GM12878 (cell line): ENCODE data around the gene ICE2. TPM values are rescaled to one million over a fixed set of nuclear protein-coding genes. Genes with fewer than 3 reads are reported as not detected.
A peak's percentile ranks its signal among the peaks of the same experiment; 100 is the strongest.

Source experiments
- BCL11A ChIP-seq: IDR thresholded peaks from 2 replicates; pipeline ENCODE4 v1.6.1; 2011; ENCODE audit warnings: low read depth, low read length
- CUX1 ChIP-seq: IDR thresholded peaks from 2 replicates; pipeline ENCODE4 v1.6.1; 2012; ENCODE audit warnings: improper control_type of control experiment, low read depth, low read length; ENCODE audit not compliant: insufficient replicate concordance
- DPF2 ChIP-seq: fragments of 450-650 bp; IDR thresholded peaks from 2 replicates; pipeline ENCODE4 v1.6.1; 2017; ENCODE audit warnings: mild to moderate bottlenecking
- EGR1 ChIP-seq, 2 experiments: IDR thresholded peaks; 1 replicate in 1 of 2; 2 replicates in 1 of 2; pipeline ENCODE4 v1.6.1; 2011 to 2012; ENCODE audit warnings: low read depth in 2 of 2, low read length in 2 of 2, borderline replicate concordance in 1 of 2, mild to moderate bottlenecking in 1 of 2, moderate library complexity in 1 of 2
- HDAC2 ChIP-seq: fragments of 200-600 bp; sonication (generic); IDR thresholded peaks from 2 replicates; pipeline ENCODE4 v1.6.1; 2017
- IKZF1 ChIP-seq: fragments of 450-650 bp; conservative IDR thresholded peaks from 2 replicates; pipeline ENCODE4 v1.6.1; 2017; ENCODE audit warnings: antibody characterized with exemption, mild to moderate bottlenecking
- IKZF2 ChIP-seq, 2 experiments: fragments of 450-650 bp; IDR thresholded peaks; 2 replicates each; pipeline ENCODE4 v1.6.1; 2017; ENCODE audit warnings: mild to moderate bottlenecking in 2 of 2, moderate library complexity in 2 of 2
- KLF5 ChIP-seq: fragments of 450-650 bp; IDR thresholded peaks from 2 replicates; pipeline ENCODE4 v1.6.1; 2014; ENCODE audit warnings: mild to moderate bottlenecking; ENCODE audit not compliant: partially characterized antibody
- MTA2 ChIP-seq: fragments of 450-650 bp; IDR thresholded peaks from 2 replicates; pipeline ENCODE4 v1.6.1; 2016; ENCODE audit warnings: low read depth, mild to moderate bottlenecking, moderate library complexity
- NRF1 ChIP-seq: conservative IDR thresholded peaks from 2 replicates; pipeline ENCODE4 v1.6.1; 2011; ENCODE audit warnings: mild to moderate bottlenecking, low read depth, low read length, improper control_type of control experiment
- SMAD1 ChIP-seq: fragments of 450-650 bp; IDR thresholded peaks from 2 replicates; pipeline ENCODE4 v1.6.1; 2018; ENCODE audit warnings: mild to moderate bottlenecking, low read depth; ENCODE audit not compliant: partially characterized antibody
- polyA plus RNA-seq, 11 experiments: library from polyadenylated mRNA; depleted of rRNA in 4 of 11; unstranded in 6 of 11; stranded (reverse) in 5 of 11; fragments of >200 nt; fragmentation: Nextera tagmentation in 4 of 11; fragmentation: Illumina TruSeq in 1 of 11; extraction: Ambion mirVana in 4 of 11; extraction: Trizol in 1 of 11; gene quantifications; 1 replicate in 1 of 11; 2 replicates in 10 of 11; pipeline versions ENCODE4 v1.2.1 to v1.2.3, GENCODE V29; 2011 to 2016; ENCODE audit warnings: inconsistent platforms in 2 of 11, missing spikeins in 2 of 11, low read depth in 1 of 11
- total RNA-seq, 4 experiments: library from RNA; depleted of rRNA in 3 of 4; stranded (reverse); fragments of >200 nt in 3 of 4; fragmentation: Illumina TruSeq in 1 of 4; extraction: Trizol in 1 of 4; gene quantifications; 2 replicates each; pipeline versions ENCODE4 v1.2.1 to v1.2.3, GENCODE V29; 2013 to 2021
- TF ChIP-seq, protein P1 (sequence below): IDR thresholded peaks from 2 replicates; pipeline ENCODE4 v1.6.1; 2011; ENCODE audit warnings: borderline replicate concordance, low read depth, mild to moderate bottlenecking, moderate library complexity, mixed read lengths, low read length; ENCODE audit not compliant: insufficient read depth; ENCODE audit errors: extremely low read length
- TF ChIP-seq, protein P2 (sequence below): IDR thresholded peaks from 2 replicates; pipeline ENCODE4 v1.6.1; 2012; ENCODE audit warnings: low read depth, low read length, improper control_type of control experiment
- TF ChIP-seq, protein P3 (sequence below): IDR thresholded peaks from 2 replicates; pipeline ENCODE4 v1.6.1; 2012; ENCODE audit warnings: low read depth, low read length, improper control_type of control experiment

The ICE2 gene
- total and polyA plus RNA-seq, 10 of the 15 experiments (the other 5 are each of a cell fraction or from before 2014, with no cell fraction given): 14.2 to 62.0 (median 44.9) TPM

- peak; percentile 77 for TF ChIP-seq SMAD1
- TF ChIP-seq, protein P1, sequence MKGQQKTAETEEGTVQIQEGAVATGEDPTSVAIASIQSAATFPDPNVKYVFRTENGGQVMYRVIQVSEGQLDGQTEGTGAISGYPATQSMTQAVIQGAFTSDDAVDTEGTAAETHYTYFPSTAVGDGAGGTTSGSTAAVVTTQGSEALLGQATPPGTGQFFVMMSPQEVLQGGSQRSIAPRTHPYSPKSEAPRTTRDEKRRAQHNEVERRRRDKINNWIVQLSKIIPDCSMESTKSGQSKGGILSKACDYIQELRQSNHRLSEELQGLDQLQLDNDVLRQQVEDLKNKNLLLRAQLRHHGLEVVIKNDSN: no peak
- TF ChIP-seq EGR1 (IDR thresholded peaks at IDR 0.05; ENCODE audit: borderline replicate concordance in 1 of 2, low read depth in 2 of 2, low read length in 2 of 2): no peak
- no peak for TF ChIP-seq IKZF2 (IDR thresholded peaks at IDR 0.05)
- no peak for TF ChIP-seq BCL11A
- no peak for TF ChIP-seq IKZF1
- TF ChIP-seq, protein P2, sequence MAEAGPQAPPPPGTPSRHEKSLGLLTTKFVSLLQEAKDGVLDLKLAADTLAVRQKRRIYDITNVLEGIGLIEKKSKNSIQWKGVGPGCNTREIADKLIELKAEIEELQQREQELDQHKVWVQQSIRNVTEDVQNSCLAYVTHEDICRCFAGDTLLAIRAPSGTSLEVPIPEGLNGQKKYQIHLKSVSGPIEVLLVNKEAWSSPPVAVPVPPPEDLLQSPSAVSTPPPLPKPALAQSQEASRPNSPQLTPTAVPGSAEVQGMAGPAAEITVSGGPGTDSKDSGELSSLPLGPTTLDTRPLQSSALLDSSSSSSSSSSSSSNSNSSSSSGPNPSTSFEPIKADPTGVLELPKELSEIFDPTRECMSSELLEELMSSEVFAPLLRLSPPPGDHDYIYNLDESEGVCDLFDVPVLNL: no peak
- no peak for TF ChIP-seq NRF1
- no peak for TF ChIP-seq MTA2
- TF ChIP-seq, protein P3, sequence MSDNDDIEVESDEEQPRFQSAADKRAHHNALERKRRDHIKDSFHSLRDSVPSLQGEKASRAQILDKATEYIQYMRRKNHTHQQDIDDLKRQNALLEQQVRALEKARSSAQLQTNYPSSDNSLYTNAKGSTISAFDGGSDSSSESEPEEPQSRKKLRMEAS: no peak
- TF ChIP-seq KLF5: no peak
- TF ChIP-seq DPF2: 0 out of 2 replicates have a peak, but pooled peaks have one; percentile 9
- no peak for TF ChIP-seq HDAC2
- no peak for TF ChIP-seq CUX1
Measured at GRCh38 chr15:60528530-60528929, 49.6 kb upstream of the ICE2 start (continued).
